DMS 273 (cell line): ENCODE data around the gene ALMS1.
"Not testable (repeated sequence)": the region's sequence is repeated elsewhere in the genome, so short reads cannot be mapped to it uniquely, and the experiment has no call there.

Source experiments
- DNase-seq: peaks from one replicate; lab custom pipeline; 2025; ENCODE audit not compliant: unreplicated experiment; lab: John Stamatoyannopoulos, UW

The ALMS1 gene

GRCh38 chr2:73504850-73505249, 119.2 kb downstream of the ALMS1 start:
- not testable (repeated sequence) for DNase-seq

- DNase-seq = not testable (repeated sequence)
Observed at GRCh38 chr2:73510470-73510869, 124.8 kb downstream of the ALMS1 start.

GRCh38 chr2:73516033-73516432, 130.4 kb downstream of the ALMS1 start:
- DNase-seq = no peak

GRCh38 chr2:73528688-73529087, 143.1 kb downstream of the ALMS1 start:
- no peak for DNase-seq

GRCh38 chr2:73530773-73531172, 145.1 kb downstream of the ALMS1 start:
- not testable (repeated sequence) for DNase-seq

- no peak for DNase-seq
Observed at GRCh38 chr2:73532381-73532780, 146.7 kb downstream of the ALMS1 start.

- DNase-seq = no peak
Observed at GRCh38 chr2:73536133-73536840, 150.7 kb downstream of the ALMS1 start.

GRCh38 chr2:73560875-73561274, 175.2 kb downstream of the ALMS1 start:
- peak; percentile 18 for DNase-seq

GRCh38 chr2:73561422-73561821, 175.8 kb downstream of the ALMS1 start:
- DNase-seq = no peak

GRCh38 chr2:73564986-73565385, 179.3 kb downstream of the ALMS1 start:
- DNase-seq = no peak

GRCh38 chr2:73566288-73566878, 180.7 kb downstream of the ALMS1 start:
- DNase-seq = no peak

- DNase-seq = no peak
Observed at GRCh38 chr2:73575261-73575660, 189.6 kb downstream of the ALMS1 start.

GRCh38 chr2:73582364-73582763, 196.7 kb downstream of the ALMS1 start:
- DNase-seq = no peak

GRCh38 chr2:73588177-73588576, 202.5 kb downstream of the ALMS1 start:
- no peak for DNase-seq

GRCh38 chr2:73593680-73594079, 208.0 kb downstream of the ALMS1 start:
- no peak for DNase-seq

- no peak for DNase-seq
Observed at GRCh38 chr2:73594251-73594650, 208.6 kb downstream of the ALMS1 start.

- no peak for DNase-seq
Observed at GRCh38 chr2:73601780-73602179, 216.1 kb downstream of the ALMS1 start.

- not testable (repeated sequence) for DNase-seq
Observed at GRCh38 chr2:73603099-73603588, 217.5 kb downstream of the ALMS1 start.

GRCh38 chr2:73604589-73604988, 219.0 kb downstream of the ALMS1 start:
- not testable (repeated sequence) for DNase-seq

- DNase-seq = no peak
Observed at GRCh38 chr2:73610111-73610510, 224.5 kb downstream of the ALMS1 start.

GRCh38 chr2:73611193-73611592, 225.6 kb downstream of the ALMS1 start:
- no peak for DNase-seq

GRCh38 chr2:73611867-73612266, 226.2 kb downstream of the ALMS1 start:
- DNase-seq = no peak

GRCh38 chr2:73614105-73614504, 228.5 kb downstream of the ALMS1 start:
- no peak for DNase-seq
